ENCODE results near the gene IFNL4.

The IFNL4 gene

DNA sequence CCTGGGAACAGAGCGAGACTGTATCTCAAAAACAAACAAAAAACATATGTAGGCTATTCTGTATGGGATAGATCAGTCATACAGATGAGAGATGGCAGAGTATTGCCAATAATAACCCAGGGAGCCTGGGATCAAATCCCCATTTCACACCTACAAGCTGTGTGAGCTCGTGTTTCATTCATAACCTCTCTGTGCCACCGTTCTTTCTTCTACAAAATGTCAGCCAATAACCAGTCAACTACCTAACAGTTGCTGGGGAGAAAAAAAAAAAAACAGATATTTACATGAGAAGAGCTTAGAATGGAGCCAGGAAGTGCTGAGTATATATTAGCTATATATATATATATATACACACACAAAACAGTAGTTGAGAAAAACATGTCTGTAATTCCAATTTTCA is 13.0 kb upstream of the IFNL4 start:
- TF ChIP-seq, protein P1, sequence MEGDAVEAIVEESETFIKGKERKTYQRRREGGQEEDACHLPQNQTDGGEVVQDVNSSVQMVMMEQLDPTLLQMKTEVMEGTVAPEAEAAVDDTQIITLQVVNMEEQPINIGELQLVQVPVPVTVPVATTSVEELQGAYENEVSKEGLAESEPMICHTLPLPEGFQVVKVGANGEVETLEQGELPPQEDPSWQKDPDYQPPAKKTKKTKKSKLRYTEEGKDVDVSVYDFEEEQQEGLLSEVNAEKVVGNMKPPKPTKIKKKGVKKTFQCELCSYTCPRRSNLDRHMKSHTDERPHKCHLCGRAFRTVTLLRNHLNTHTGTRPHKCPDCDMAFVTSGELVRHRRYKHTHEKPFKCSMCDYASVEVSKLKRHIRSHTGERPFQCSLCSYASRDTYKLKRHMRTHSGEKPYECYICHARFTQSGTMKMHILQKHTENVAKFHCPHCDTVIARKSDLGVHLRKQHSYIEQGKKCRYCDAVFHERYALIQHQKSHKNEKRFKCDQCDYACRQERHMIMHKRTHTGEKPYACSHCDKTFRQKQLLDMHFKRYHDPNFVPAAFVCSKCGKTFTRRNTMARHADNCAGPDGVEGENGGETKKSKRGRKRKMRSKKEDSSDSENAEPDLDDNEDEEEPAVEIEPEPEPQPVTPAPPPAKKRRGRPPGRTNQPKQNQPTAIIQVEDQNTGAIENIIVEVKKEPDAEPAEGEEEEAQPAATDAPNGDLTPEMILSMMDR (IDR thresholded peaks at IDR 0.05; ENCODE audit: insufficient read depth, low read length) = no peak
- no peak for TF ChIP-seq GABPA (IDR thresholded peaks at IDR 0.05; ENCODE audit: low read depth)
- TF ChIP-seq POLR2AphosphoS5 (IDR thresholded peaks at IDR 0.05; ENCODE audit: low read depth) = no peak
- no peak for TF ChIP-seq SPI1 (IDR thresholded peaks at IDR 0.05; ENCODE audit: borderline replicate concordance, low read depth)
- TF ChIP-seq, protein P2, sequence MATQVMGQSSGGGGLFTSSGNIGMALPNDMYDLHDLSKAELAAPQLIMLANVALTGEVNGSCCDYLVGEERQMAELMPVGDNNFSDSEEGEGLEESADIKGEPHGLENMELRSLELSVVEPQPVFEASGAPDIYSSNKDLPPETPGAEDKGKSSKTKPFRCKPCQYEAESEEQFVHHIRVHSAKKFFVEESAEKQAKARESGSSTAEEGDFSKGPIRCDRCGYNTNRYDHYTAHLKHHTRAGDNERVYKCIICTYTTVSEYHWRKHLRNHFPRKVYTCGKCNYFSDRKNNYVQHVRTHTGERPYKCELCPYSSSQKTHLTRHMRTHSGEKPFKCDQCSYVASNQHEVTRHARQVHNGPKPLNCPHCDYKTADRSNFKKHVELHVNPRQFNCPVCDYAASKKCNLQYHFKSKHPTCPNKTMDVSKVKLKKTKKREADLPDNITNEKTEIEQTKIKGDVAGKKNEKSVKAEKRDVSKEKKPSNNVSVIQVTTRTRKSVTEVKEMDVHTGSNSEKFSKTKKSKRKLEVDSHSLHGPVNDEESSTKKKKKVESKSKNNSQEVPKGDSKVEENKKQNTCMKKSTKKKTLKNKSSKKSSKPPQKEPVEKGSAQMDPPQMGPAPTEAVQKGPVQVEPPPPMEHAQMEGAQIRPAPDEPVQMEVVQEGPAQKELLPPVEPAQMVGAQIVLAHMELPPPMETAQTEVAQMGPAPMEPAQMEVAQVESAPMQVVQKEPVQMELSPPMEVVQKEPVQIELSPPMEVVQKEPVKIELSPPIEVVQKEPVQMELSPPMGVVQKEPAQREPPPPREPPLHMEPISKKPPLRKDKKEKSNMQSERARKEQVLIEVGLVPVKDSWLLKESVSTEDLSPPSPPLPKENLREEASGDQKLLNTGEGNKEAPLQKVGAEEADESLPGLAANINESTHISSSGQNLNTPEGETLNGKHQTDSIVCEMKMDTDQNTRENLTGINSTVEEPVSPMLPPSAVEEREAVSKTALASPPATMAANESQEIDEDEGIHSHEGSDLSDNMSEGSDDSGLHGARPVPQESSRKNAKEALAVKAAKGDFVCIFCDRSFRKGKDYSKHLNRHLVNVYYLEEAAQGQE (IDR thresholded peaks at IDR 0.05; ENCODE audit: insufficient replicate concordance, low read depth) = no peak
- no peak for DNase-seq (ENCODE audit: low read depth in 1 of 2, low spot score in 1 of 2)

DNA sequence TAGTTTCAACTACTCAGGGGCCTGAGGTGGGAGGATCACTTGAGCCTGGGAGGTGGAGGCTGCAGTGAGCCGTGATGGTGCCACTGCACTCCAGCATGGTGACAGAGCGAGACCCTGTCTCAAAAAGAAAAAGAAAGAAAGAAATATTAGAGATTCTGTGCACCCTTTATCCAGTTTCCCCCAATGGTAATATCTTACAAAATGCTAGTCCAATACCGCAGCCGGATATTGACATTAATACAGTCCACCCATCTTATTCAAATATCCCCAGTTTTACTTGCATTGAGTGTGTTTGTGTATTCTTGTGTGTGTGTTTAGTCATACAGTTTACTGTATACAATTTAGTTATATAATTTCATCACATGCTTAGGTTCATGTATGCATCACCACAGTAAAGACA is 8.6 kb upstream of the IFNL4 start:
- DNase-seq (ENCODE audit: low read depth in 1 of 2, low spot score in 1 of 2) = no peak
- TF ChIP-seq, protein P1 (IDR thresholded peaks at IDR 0.05; ENCODE audit: insufficient read depth, low read length) = no peak
- TF ChIP-seq POLR2AphosphoS5 (IDR thresholded peaks at IDR 0.05; ENCODE audit: low read depth) (no peak), GABPA (IDR thresholded peaks at IDR 0.05; ENCODE audit: low read depth) (no peak), SPI1 (IDR thresholded peaks at IDR 0.05; ENCODE audit: borderline replicate concordance, low read depth) (no peak)
- TF ChIP-seq, protein P2 (IDR thresholded peaks at IDR 0.05; ENCODE audit: insufficient replicate concordance, low read depth) = no peak
- no peak overlapping the region for H3K4me3 ChIP-seq (replicated peaks; ENCODE audit: insufficient read depth, low read length)
- no peak overlapping the region for H3K27ac ChIP-seq (replicated peaks)
- peaks cover 4% of the 10 kb centered on the region for H3K27me3 ChIP-seq (ENCODE audit: insufficient read depth, poor library complexity, severe bottlenecking)

More for the DNA sequence above, 13.0 kb upstream of the IFNL4 start:
- H3K4me3 ChIP-seq (replicated peaks; ENCODE audit: insufficient read depth, low read length) = no peak overlapping the region
- H3K27ac ChIP-seq (replicated peaks) = no peak overlapping the region
- H3K27me3 ChIP-seq (ENCODE audit: insufficient read depth, poor library complexity, severe bottlenecking) = peaks cover 23% of the 10 kb centered on the region

DNA sequence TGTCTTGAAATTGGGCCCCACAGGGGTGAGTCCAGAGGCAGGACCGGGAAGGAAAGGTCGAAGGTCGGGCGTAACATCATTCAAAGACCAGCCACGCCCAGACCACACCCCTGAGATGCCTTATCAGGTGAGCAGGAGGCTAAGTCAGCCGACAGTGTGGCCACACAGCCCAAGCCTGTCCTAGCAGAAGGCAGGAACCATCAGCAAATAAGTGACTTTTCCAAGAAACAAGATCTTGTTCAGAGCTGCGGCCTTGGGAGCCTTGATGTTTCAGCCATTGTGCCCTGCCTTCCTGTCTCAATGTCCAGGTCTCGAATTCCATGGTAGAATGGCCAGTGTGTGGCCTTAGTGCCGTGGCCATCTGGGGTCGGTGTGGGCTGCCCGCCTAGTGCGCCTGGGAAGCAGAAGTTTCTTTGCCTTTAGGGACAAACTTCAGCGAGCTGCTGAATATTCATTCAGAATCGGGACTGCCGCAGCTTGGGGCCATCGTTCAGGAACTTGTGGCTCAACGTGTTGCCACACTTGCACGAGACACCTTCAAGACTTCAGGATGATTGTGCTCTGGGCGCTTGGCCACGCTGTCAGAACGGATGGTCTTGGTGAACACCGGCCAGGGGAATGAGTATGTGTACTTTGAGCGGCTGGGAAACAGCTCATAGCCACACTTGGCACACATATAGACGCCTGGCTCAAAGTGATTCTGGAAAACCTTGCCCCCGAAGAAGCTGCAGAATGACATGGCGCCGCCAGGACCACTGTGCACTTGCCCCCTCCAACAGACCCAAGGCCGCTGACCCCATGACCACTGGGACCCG is 6.1 kb upstream of the IFNL4 start:
- peaks cover 9% of the 10 kb centered on the region for H3K27me3 ChIP-seq (ENCODE audit: insufficient read depth, poor library complexity, severe bottlenecking)
- no peak for DNase-seq (ENCODE audit: low read depth in 1 of 2, low spot score in 1 of 2)
- no peak overlapping the region for H3K27ac ChIP-seq (replicated peaks)
- no peak for TF ChIP-seq POLR2AphosphoS5 (IDR thresholded peaks at IDR 0.05; ENCODE audit: low read depth)
- TF ChIP-seq, protein P2 (IDR thresholded peaks at IDR 0.05; ENCODE audit: insufficient replicate concordance, low read depth) = no peak
- TF ChIP-seq GABPA (IDR thresholded peaks at IDR 0.05; ENCODE audit: low read depth) = no peak
- TF ChIP-seq, protein P1 (IDR thresholded peaks at IDR 0.05; ENCODE audit: insufficient read depth, low read length) = no peak
- H3K4me3 ChIP-seq (replicated peaks; ENCODE audit: insufficient read depth, low read length) = no peak overlapping the region

Data from HL-60 (cell line).